ENCODE measurements around the gene GLB1L. TPM values are rescaled to one million over a fixed set of nuclear protein-coding genes. Genes with fewer than 3 reads are reported as not detected.

GLB1L gene
- total RNA-seq, 1 donor from 2014 or later: 7.2 TPM

GRCh38 chr2:219213026-219213415, 32.2 kb downstream of the GLB1L start:
- H3K9ac ChIP-seq: no peak overlapping the region
- H3K4me1 ChIP-seq: peaks cover 4% of the 10 kb centered on the region
- H3K4me2 ChIP-seq: no peak overlapping the region
- H3K4me1 Mint-ChIP-seq: peaks cover 15% of the 10 kb centered on the region
- no peak for TF ChIP-seq EZH2 (IDR thresholded peaks at IDR 0.05)
- no peak for TF ChIP-seq CTCF (IDR thresholded peaks at IDR 0.05)
- TF ChIP-seq EZH2phosphoT487 (IDR thresholded peaks at IDR 0.05): no peak
- H3K27me3 ChIP-seq: no peaks in the 10 kb centered on the region
- no peaks in the 10 kb centered on the region for H3K9me3 ChIP-seq (ENCODE audit: low read depth)
- H3K79me2 ChIP-seq (ENCODE audit: low read depth): no peaks in the 10 kb centered on the region
- H4K20me1 ChIP-seq (ENCODE audit: low read depth): peaks cover 8% of the 10 kb centered on the region
- H3K9me3 Mint-ChIP-seq: no peaks in the 10 kb centered on the region
- H3K27ac Mint-ChIP-seq: no peak overlapping the region
- H3K36me3 ChIP-seq: no peaks in the 10 kb centered on the region
- no peak overlapping the region for H2AFZ ChIP-seq (replicated peaks)
- no peak overlapping the region for H3K4me3 Mint-ChIP-seq
- no peak overlapping the region for H3K4me3 ChIP-seq
- peaks cover 8% of the 10 kb centered on the region for H3K27me3 Mint-ChIP-seq (ENCODE audit: insufficient read depth, low read depth)
- H3K36me3 Mint-ChIP-seq: peaks cover 13% of the 10 kb centered on the region
- no peak overlapping the region for H3K27ac ChIP-seq
- no peak for DNase-seq (ENCODE audit: low spot score)
- H3F3A ChIP-seq (ENCODE audit: low read depth): peaks cover 6% of the 10 kb centered on the region

- DNase-seq (ENCODE audit: low spot score): no peak
- Histone ChIP-seq H3K4me3 (no peak overlapping the region), H3K79me2 (ENCODE audit: low read depth) (no peaks in the 10 kb centered on the region), H3K27ac (no peak overlapping the region), H2AFZ (replicated peaks) (no peak overlapping the region), H3K4me1 (peaks cover 7% of the 10 kb centered on the region), H3F3A (ENCODE audit: low read depth) (peaks cover 22% of the 10 kb centered on the region), H3K36me3 (no peaks in the 10 kb centered on the region), H3K4me2 (no peak overlapping the region), H3K27me3 (no peaks in the 10 kb centered on the region), H3K9ac (no peak overlapping the region), H3K9me3 (ENCODE audit: low read depth) (no peaks in the 10 kb centered on the region), H4K20me1 (ENCODE audit: low read depth) (no peaks in the 10 kb centered on the region)
- peaks cover 5% of the 10 kb centered on the region for H3K27me3 Mint-ChIP-seq (ENCODE audit: insufficient read depth, low read depth)
- H3K9me3 Mint-ChIP-seq: no peaks in the 10 kb centered on the region
- H3K4me1 Mint-ChIP-seq: peaks cover 18% of the 10 kb centered on the region
- H3K27ac Mint-ChIP-seq: no peak overlapping the region
- TF ChIP-seq EZH2phosphoT487 (IDR thresholded peaks at IDR 0.05) (no peak), EZH2 (IDR thresholded peaks at IDR 0.05) (no peak), CTCF (IDR thresholded peaks at IDR 0.05) (no peak)
- H3K36me3 Mint-ChIP-seq: peaks cover 12% of the 10 kb centered on the region
- H3K4me3 Mint-ChIP-seq: no peak overlapping the region
Measured at GRCh38 chr2:219210886-219211362, 34.3 kb downstream of the GLB1L start.

- no peak for TF ChIP-seq EZH2 (IDR thresholded peaks at IDR 0.05)
- no peak for TF ChIP-seq EZH2phosphoT487 (IDR thresholded peaks at IDR 0.05)
- TF ChIP-seq CTCF (IDR thresholded peaks at IDR 0.05): no peak
- no peaks in the 10 kb centered on the region for H3K9me3 ChIP-seq (ENCODE audit: low read depth)
- H4K20me1 ChIP-seq (ENCODE audit: low read depth): no peaks in the 10 kb centered on the region
- peaks cover 7% of the 10 kb centered on the region for H3K4me1 ChIP-seq
- Mint-ChIP-seq H3K4me3 (peak overlapping the region; percentile 25), H3K36me3 (peaks cover 12% of the 10 kb centered on the region), H3K27ac (peak overlapping the region; percentile 21), H3K9me3 (no peaks in the 10 kb centered on the region), H3K4me1 (peaks cover 19% of the 10 kb centered on the region), H3K27me3 (ENCODE audit: insufficient read depth, low read depth) (peaks cover 5% of the 10 kb centered on the region)
- no peak for DNase-seq (ENCODE audit: low spot score)
- no peaks in the 10 kb centered on the region for H3K27me3 ChIP-seq
- H3K4me3 ChIP-seq: no peak overlapping the region
- no peak overlapping the region for H3K4me2 ChIP-seq
- H2AFZ ChIP-seq (replicated peaks): no peak overlapping the region
- no peak overlapping the region for H3K27ac ChIP-seq
- no peaks in the 10 kb centered on the region for H3K36me3 ChIP-seq
- H3F3A ChIP-seq (ENCODE audit: low read depth): peaks cover 22% of the 10 kb centered on the region
- no peak overlapping the region for H3K9ac ChIP-seq
- no peaks in the 10 kb centered on the region for H3K79me2 ChIP-seq (ENCODE audit: low read depth)
Measured at GRCh38 chr2:219210196-219210885, 34.9 kb downstream of the GLB1L start.
